ENCODE results near the gene PIAS4.

DNA sequence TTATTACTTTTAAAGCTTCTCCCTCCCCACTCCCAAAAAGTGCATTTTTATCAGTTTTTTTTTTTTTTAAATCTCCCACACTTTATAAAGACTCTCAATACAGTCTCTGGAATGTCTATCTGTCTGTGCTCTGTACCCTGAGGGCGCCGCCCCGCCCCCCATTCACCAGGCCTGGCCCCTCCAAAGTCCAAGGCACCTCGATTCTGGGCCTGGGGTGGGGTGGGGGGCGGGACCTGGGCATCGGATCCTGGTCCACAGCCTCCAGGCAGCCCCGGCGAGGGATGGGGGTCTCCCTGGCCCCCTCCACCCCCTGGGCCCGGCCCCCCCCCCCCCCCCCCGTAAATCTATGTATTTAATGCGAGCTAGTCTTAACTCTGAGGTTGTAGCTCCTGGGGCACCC, 35.9 kb downstream of the PIAS4 start:
- TF ChIP-seq, protein P1, sequence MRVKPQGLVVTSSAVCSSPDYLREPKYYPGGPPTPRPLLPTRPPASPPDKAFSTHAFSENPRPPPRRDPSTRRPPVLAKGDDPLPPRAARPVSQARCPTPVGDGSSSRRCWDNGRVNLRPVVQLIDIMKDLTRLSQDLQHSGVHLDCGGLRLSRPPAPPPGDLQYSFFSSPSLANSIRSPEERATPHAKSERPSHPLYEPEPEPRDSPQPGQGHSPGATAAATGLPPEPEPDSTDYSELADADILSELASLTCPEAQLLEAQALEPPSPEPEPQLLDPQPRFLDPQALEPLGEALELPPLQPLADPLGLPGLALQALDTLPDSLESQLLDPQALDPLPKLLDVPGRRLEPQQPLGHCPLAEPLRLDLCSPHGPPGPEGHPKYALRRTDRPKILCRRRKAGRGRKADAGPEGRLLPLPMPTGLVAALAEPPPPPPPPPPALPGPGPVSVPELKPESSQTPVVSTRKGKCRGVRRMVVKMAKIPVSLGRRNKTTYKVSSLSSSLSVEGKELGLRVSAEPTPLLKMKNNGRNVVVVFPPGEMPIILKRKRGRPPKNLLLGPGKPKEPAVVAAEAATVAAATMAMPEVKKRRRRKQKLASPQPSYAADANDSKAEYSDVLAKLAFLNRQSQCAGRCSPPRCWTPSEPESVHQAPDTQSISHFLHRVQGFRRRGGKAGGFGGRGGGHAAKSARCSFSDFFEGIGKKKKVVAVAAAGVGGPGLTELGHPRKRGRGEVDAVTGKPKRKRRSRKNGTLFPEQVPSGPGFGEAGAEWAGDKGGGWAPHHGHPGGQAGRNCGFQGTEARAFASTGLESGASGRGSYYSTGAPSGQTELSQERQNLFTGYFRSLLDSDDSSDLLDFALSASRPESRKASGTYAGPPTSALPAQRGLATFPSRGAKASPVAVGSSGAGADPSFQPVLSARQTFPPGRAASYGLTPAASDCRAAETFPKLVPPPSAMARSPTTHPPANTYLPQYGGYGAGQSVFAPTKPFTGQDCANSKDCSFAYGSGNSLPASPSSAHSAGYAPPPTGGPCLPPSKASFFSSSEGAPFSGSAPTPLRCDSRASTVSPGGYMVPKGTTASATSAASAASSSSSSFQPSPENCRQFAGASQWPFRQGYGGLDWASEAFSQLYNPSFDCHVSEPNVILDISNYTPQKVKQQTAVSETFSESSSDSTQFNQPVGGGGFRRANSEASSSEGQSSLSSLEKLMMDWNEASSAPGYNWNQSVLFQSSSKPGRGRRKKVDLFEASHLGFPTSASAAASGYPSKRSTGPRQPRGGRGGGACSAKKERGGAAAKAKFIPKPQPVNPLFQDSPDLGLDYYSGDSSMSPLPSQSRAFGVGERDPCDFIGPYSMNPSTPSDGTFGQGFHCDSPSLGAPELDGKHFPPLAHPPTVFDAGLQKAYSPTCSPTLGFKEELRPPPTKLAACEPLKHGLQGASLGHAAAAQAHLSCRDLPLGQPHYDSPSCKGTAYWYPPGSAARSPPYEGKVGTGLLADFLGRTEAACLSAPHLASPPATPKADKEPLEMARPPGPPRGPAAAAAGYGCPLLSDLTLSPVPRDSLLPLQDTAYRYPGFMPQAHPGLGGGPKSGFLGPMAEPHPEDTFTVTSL (CRISPR knock-in tag; IDR thresholded peaks at IDR 0.05; ENCODE audit: borderline replicate concordance) = no peak
- TF ChIP-seq CHD2 (IDR thresholded peaks at IDR 0.05; ENCODE audit: low read depth, low read length) = no peak
- TF ChIP-seq, protein P2, sequence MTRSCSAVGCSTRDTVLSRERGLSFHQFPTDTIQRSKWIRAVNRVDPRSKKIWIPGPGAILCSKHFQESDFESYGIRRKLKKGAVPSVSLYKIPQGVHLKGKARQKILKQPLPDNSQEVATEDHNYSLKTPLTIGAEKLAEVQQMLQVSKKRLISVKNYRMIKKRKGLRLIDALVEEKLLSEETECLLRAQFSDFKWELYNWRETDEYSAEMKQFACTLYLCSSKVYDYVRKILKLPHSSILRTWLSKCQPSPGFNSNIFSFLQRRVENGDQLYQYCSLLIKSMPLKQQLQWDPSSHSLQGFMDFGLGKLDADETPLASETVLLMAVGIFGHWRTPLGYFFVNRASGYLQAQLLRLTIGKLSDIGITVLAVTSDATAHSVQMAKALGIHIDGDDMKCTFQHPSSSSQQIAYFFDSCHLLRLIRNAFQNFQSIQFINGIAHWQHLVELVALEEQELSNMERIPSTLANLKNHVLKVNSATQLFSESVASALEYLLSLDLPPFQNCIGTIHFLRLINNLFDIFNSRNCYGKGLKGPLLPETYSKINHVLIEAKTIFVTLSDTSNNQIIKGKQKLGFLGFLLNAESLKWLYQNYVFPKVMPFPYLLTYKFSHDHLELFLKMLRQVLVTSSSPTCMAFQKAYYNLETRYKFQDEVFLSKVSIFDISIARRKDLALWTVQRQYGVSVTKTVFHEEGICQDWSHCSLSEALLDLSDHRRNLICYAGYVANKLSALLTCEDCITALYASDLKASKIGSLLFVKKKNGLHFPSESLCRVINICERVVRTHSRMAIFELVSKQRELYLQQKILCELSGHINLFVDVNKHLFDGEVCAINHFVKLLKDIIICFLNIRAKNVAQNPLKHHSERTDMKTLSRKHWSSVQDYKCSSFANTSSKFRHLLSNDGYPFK (CRISPR knock-in tag; IDR thresholded peaks at IDR 0.05; ENCODE audit: borderline replicate concordance) = no peak
- TF ChIP-seq ZBTB26 (CRISPR knock-in tag; IDR thresholded peaks at IDR 0.05; ENCODE audit: borderline replicate concordance) = no peak
- no peak for TF ChIP-seq EHMT2 (IDR thresholded peaks at IDR 0.05; ENCODE audit: borderline replicate concordance, low read depth, low read length)
- TF ChIP-seq CAMTA2 (CRISPR knock-in tag; IDR thresholded peaks at IDR 0.05; ENCODE audit: borderline replicate concordance) = no peak

All from HepG2 (cell line).